HCT116 (cell line): ENCODE results near the gene RAB3IP. TPM values are rescaled to one million over a fixed set of nuclear protein-coding genes. Genes with fewer than 3 reads are reported as not detected.

ENCODE experiments used
- ATAC-seq: fragments of 200-7000 bp; cut with Tn5 transposase; 2 replicates; pipeline ENCODE4 v1.9.1; 2020; ENCODE audit warnings: mild to moderate bottlenecking, moderate library complexity
- BruUV-seq: library from RNA; stranded (reverse); fragments of 400-500 nt; replicated peaks from 2 replicates; lab custom pipeline; 2021; lab: Mats Ljungman, UMichigan
- CTCF ChIA-PET: fragments of 300-600 bp; sonication (Branson Sonifier 250); formaldehyde crosslinking; loops from one replicate; lab custom pipeline; 2021; ENCODE audit warnings: antibody characterized with exemption; lab: Charles Lee
- POLR2A ChIA-PET: fragments of 300-600, 350-600 bp; sonication (Branson Sonifier 250); formaldehyde crosslinking; loops from one replicate; lab custom pipeline; 2021; ENCODE audit warnings: antibody characterized with exemption; lab: Charles Lee
- RAD21 ChIA-PET, 2 experiments: fragments of 300-600 bp; sonication (Branson Sonifier 250); formaldehyde crosslinking; loops; one replicate each; lab custom pipeline; 2023; ENCODE audit warnings: low total read pairs in 2 of 2; ENCODE audit not compliant: uncharacterized antibody in 2 of 2, unreplicated experiment in 2 of 2, low non-redundant PET in 1 of 2; lab: Charles Lee
- DNase-seq: peaks from one replicate; pipeline ENCODE4 v3.0.0-alpha.2; 2010; ENCODE audit warnings: low read depth, low spot score
- H2AFZ ChIP-seq: fragments of 200-600 bp; shearing (Covaris generic), sonication (generic); 2 replicates; pipeline ENCODE4 v1.6.1; 2017; ENCODE audit warnings: low read depth, mixed run types, mixed read lengths, antibody characterized with exemption, low read length; ENCODE audit not compliant: poor library complexity, severe bottlenecking
- H3K27ac ChIP-seq: 2 replicates; pipeline ENCODE4 v1.5.1; 2012; ENCODE audit warnings: low read depth, low read length
- H3K27me3 ChIP-seq: fragments of 200-600 bp; sonication (generic); 2 replicates; pipeline ENCODE4 v1.6.1; 2016; ENCODE audit warnings: mixed run types, low read length, mixed read lengths; ENCODE audit not compliant: insufficient read depth
- H3K36me3 ChIP-seq, 2 experiments: fragments of 200-500 bp in 1 of 2; fragments of 200-600 bp in 1 of 2; sonication (Bioruptor generic) in 1 of 2; sonication (generic) in 1 of 2; 2 replicates each; pipeline versions ENCODE4 v1.5.1 to v1.6.1; 2014 to 2016; ENCODE audit warnings: low read length in 2 of 2, inconsistent platforms in 1 of 2, mixed read lengths in 1 of 2, mixed run types in 1 of 2; ENCODE audit not compliant: insufficient read depth in 2 of 2, control insufficient read depth in 1 of 2
- H3K4me1 ChIP-seq, 2 experiments: fragments of 200-600 bp in 1 of 2; sonication (generic) in 1 of 2; 2 replicates each; pipeline versions ENCODE4 v1.5.1 to v1.6.1; 2012 to 2017; ENCODE audit warnings: low read length in 2 of 2, inconsistent platforms in 1 of 2, mild to moderate bottlenecking in 1 of 2, mixed read lengths in 1 of 2, mixed run types in 1 of 2, moderate library complexity in 1 of 2; ENCODE audit not compliant: insufficient read depth in 2 of 2, control insufficient read depth in 1 of 2
- H3K4me2 ChIP-seq: fragments of 200-600 bp; sonication (generic); 2 replicates; pipeline ENCODE4 v1.6.1; 2017; ENCODE audit warnings: mixed run types, low read length, mixed read lengths
- H3K4me3 ChIP-seq, 2 experiments: fragments of 200-600 bp in 1 of 2; sonication (generic) in 1 of 2; replicated peaks in 1 of 2; 2 replicates each; pipeline ENCODE4 v1.5.1; 2011 to 2016; ENCODE audit warnings: low read length in 2 of 2, control low read depth in 1 of 2, low read depth in 1 of 2, mild to moderate bottlenecking in 1 of 2, mixed read lengths in 1 of 2, mixed run types in 1 of 2
- H3K79me2 ChIP-seq: fragments of 200-600 bp; sonication (generic); 2 replicates; pipeline ENCODE4 v1.6.1; 2017; ENCODE audit warnings: mild to moderate bottlenecking, mixed run types, low read length, moderate library complexity, mixed read lengths; ENCODE audit not compliant: insufficient read depth
- H3K9ac ChIP-seq: fragments of 200-600 bp; sonication (generic); 2 replicates; pipeline ENCODE4 v1.6.1; 2016; ENCODE audit warnings: low read length, mixed read lengths
- H3K9me2 ChIP-seq: fragments of 200-600 bp; sonication (generic), shearing (Covaris generic); 2 replicates; pipeline ENCODE4 v1.6.1; 2017; ENCODE audit warnings: mixed run types, mild to moderate bottlenecking, moderate library complexity; ENCODE audit not compliant: insufficient read depth
- H3K9me3 ChIP-seq, 2 experiments: fragments of 200-500 bp in 1 of 2; fragments of 200-600 bp in 1 of 2; sonication (Bioruptor generic) in 1 of 2; sonication (generic) in 1 of 2; 2 replicates each; pipeline ENCODE4 v1.6.1; 2014 to 2017; ENCODE audit warnings: low read length in 2 of 2, mixed read lengths in 2 of 2, inconsistent platforms in 1 of 2, low read depth in 1 of 2, mild to moderate bottlenecking in 1 of 2, mixed run types in 1 of 2, moderate library complexity in 1 of 2; ENCODE audit not compliant: control insufficient read depth in 1 of 2, insufficient read depth in 1 of 2
- H4K20me1 ChIP-seq: fragments of 200-600 bp; sonication (generic), shearing (Covaris generic); 2 replicates; pipeline ENCODE4 v1.6.1; 2017; ENCODE audit warnings: mixed run types, mild to moderate bottlenecking, moderate library complexity; ENCODE audit not compliant: insufficient read depth
- ATF3 ChIP-seq: IDR thresholded peaks from 2 replicates; pipeline ENCODE4 v1.6.1; 2012
- CEBPB ChIP-seq: IDR thresholded peaks from 2 replicates; pipeline ENCODE4 v1.6.1; 2012; ENCODE audit warnings: low read depth
- EGR1 ChIP-seq: IDR thresholded peaks from 2 replicates; pipeline ENCODE4 v1.6.1; 2012; ENCODE audit warnings: low read depth
- ELF1 ChIP-seq: IDR thresholded peaks from 2 replicates; pipeline ENCODE4 v1.6.1; 2012; ENCODE audit warnings: low read depth, borderline replicate concordance
- EZH2 ChIP-seq: fragments of 200-600 bp; sonication (generic); IDR thresholded peaks from 2 replicates; pipeline ENCODE4 v1.6.1; 2017; ENCODE audit warnings: antibody characterized with exemption, mixed run types
- POLR2A ChIP-seq: IDR thresholded peaks from 2 replicates; pipeline ENCODE4 v1.7.0; 2011; ENCODE audit warnings: borderline replicate concordance; ENCODE audit not compliant: insufficient read depth, insufficient read length; ENCODE audit errors: extremely low read depth
- RAD21 ChIP-seq: IDR thresholded peaks from 2 replicates; pipeline ENCODE4 v1.6.1; 2012; ENCODE audit warnings: low read depth, mild to moderate bottlenecking
- SRF ChIP-seq: IDR thresholded peaks from 2 replicates; pipeline ENCODE4 v1.6.1; 2012; ENCODE audit warnings: low read depth
- TCF7L2 ChIP-seq: IDR thresholded peaks from 2 replicates; pipeline ENCODE4 v1.7.0; 2011; ENCODE audit warnings: borderline replicate concordance, inconsistent platforms; ENCODE audit not compliant: insufficient read depth, insufficient read length; ENCODE audit errors: extremely low read depth
- YY1 ChIP-seq: IDR thresholded peaks from 2 replicates; pipeline ENCODE4 v1.6.1; 2011; ENCODE audit warnings: low read length, low read depth, moderate library complexity, mild to moderate bottlenecking; ENCODE audit not compliant: insufficient replicate concordance; ENCODE audit errors: extremely low read depth
- ZFX ChIP-seq: fragments of 450-650 bp; IDR thresholded peaks from 2 replicates; pipeline ENCODE4 v1.6.1; 2017
- ZNF274 ChIP-seq: fragments of 200-500 bp; sonication (Bioruptor generic); IDR thresholded peaks from 2 replicates; pipeline ENCODE4 v1.6.1; 2014; ENCODE audit warnings: mild to moderate bottlenecking, low read depth, low read length, inconsistent platforms
- intact Hi-C: fragments of 100-400 bp; cut with micrococcal nuclease; formaldehyde crosslinking; loops from 2 replicates; pipeline ENCODE4 v1.10.0; 2022
- total RNA-seq: library from RNA; stranded (reverse); gene quantifications from one replicate; pipeline ENCODE4 v1.2.1, GENCODE V29; 2021; ENCODE audit not compliant: unreplicated experiment
- TF ChIP-seq, protein P1 (sequence below): IDR thresholded peaks from 2 replicates; pipeline ENCODE4 v1.6.1; 2012; ENCODE audit warnings: low read depth
- TF ChIP-seq, protein P2 (sequence below): IDR thresholded peaks from 2 replicates; pipeline ENCODE4 v1.6.1; 2011; ENCODE audit warnings: mild to moderate bottlenecking, low read length, moderate library complexity; ENCODE audit not compliant: insufficient replicate concordance; ENCODE audit errors: extremely low read depth
- TF ChIP-seq, protein P3 (sequence below), 3 experiments: fragments of 200-600 bp in 1 of 3; sonication (generic) in 1 of 3; IDR thresholded peaks in 2 of 3; conservative IDR thresholded peaks in 1 of 3; 2 replicates each; pipeline ENCODE4 v1.5.1; 2012 to 2017; ENCODE audit warnings: low read depth in 2 of 3, low read length in 2 of 3, antibody characterized with exemption in 1 of 3, borderline replicate concordance in 1 of 3, control low read depth in 1 of 3, mild to moderate bottlenecking in 1 of 3, mixed read lengths in 1 of 3, mixed run types in 1 of 3, moderate library complexity in 1 of 3; ENCODE audit not compliant: insufficient read depth in 1 of 3

Gene RAB3IP
- total RNA-seq, 1 experiment from 2014 or later: 31.3 TPM

- TF ChIP-seq EZH2 (no peak), CEBPB (no peak), TCF7L2 (no peak)
- TF ChIP-seq, protein P1, sequence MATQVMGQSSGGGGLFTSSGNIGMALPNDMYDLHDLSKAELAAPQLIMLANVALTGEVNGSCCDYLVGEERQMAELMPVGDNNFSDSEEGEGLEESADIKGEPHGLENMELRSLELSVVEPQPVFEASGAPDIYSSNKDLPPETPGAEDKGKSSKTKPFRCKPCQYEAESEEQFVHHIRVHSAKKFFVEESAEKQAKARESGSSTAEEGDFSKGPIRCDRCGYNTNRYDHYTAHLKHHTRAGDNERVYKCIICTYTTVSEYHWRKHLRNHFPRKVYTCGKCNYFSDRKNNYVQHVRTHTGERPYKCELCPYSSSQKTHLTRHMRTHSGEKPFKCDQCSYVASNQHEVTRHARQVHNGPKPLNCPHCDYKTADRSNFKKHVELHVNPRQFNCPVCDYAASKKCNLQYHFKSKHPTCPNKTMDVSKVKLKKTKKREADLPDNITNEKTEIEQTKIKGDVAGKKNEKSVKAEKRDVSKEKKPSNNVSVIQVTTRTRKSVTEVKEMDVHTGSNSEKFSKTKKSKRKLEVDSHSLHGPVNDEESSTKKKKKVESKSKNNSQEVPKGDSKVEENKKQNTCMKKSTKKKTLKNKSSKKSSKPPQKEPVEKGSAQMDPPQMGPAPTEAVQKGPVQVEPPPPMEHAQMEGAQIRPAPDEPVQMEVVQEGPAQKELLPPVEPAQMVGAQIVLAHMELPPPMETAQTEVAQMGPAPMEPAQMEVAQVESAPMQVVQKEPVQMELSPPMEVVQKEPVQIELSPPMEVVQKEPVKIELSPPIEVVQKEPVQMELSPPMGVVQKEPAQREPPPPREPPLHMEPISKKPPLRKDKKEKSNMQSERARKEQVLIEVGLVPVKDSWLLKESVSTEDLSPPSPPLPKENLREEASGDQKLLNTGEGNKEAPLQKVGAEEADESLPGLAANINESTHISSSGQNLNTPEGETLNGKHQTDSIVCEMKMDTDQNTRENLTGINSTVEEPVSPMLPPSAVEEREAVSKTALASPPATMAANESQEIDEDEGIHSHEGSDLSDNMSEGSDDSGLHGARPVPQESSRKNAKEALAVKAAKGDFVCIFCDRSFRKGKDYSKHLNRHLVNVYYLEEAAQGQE: no peak
Measured at GRCh38 chr12:69689638-69690037, 49.0 kb upstream of the RAB3IP start (continued).

GRCh38 chr12:69694123-69694522 is 44.5 kb upstream of the RAB3IP start:
- no peaks in the 10 kb centered on the region for H3K9me2 ChIP-seq
- H3K4me1 ChIP-seq: peaks cover 4 to 8% of the 10 kb centered on the region in 2 experiments
- no peaks in the 10 kb centered on the region for H3K36me3 ChIP-seq
- no peak overlapping the region for H3K4me2 ChIP-seq
- no TSS peak for BruUV-seq
- DNase-seq (no peak), ATAC-seq (no peak)
- H2AFZ ChIP-seq: no peak overlapping the region
- no peak overlapping the region for H3K4me3 ChIP-seq
- intact Hi-C loops: no loop called here
- H3K9ac ChIP-seq: no peak overlapping the region
- no peaks in the 10 kb centered on the region for H3K9me3 ChIP-seq
- H3K79me2 ChIP-seq: no peaks in the 10 kb centered on the region
- H3K27ac ChIP-seq: no peak overlapping the region
- no peaks in the 10 kb centered on the region for H3K27me3 ChIP-seq
- ChIA-PET POLR2A (no interaction called here), CTCF (interaction anchor here (0.7 kb wide), 1 partner anchor 44 kb away, joined by 3 read pairs; the partner anchor contains the start of gene RAB3IP), RAD21 (no interaction called here)
- no peaks in the 10 kb centered on the region for H4K20me1 ChIP-seq
- TF ChIP-seq ELF1 (no peak), POLR2A (no peak), SRF (no peak), ZNF274 (no peak), EZH2 (no peak), EGR1 (no peak), ATF3 (no peak), RAD21 (no peak), TCF7L2 (no peak), ZFX (no peak), YY1 (no peak)
- TF ChIP-seq, protein P2, sequence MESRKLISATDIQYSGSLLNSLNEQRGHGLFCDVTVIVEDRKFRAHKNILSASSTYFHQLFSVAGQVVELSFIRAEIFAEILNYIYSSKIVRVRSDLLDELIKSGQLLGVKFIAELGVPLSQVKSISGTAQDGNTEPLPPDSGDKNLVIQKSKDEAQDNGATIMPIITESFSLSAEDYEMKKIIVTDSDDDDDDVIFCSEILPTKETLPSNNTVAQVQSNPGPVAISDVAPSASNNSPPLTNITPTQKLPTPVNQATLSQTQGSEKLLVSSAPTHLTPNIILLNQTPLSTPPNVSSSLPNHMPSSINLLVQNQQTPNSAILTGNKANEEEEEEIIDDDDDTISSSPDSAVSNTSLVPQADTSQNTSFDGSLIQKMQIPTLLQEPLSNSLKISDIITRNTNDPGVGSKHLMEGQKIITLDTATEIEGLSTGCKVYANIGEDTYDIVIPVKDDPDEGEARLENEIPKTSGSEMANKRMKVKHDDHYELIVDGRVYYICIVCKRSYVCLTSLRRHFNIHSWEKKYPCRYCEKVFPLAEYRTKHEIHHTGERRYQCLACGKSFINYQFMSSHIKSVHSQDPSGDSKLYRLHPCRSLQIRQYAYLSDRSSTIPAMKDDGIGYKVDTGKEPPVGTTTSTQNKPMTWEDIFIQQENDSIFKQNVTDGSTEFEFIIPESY: no peak
- TF ChIP-seq, protein P3, sequence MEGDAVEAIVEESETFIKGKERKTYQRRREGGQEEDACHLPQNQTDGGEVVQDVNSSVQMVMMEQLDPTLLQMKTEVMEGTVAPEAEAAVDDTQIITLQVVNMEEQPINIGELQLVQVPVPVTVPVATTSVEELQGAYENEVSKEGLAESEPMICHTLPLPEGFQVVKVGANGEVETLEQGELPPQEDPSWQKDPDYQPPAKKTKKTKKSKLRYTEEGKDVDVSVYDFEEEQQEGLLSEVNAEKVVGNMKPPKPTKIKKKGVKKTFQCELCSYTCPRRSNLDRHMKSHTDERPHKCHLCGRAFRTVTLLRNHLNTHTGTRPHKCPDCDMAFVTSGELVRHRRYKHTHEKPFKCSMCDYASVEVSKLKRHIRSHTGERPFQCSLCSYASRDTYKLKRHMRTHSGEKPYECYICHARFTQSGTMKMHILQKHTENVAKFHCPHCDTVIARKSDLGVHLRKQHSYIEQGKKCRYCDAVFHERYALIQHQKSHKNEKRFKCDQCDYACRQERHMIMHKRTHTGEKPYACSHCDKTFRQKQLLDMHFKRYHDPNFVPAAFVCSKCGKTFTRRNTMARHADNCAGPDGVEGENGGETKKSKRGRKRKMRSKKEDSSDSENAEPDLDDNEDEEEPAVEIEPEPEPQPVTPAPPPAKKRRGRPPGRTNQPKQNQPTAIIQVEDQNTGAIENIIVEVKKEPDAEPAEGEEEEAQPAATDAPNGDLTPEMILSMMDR (IDR thresholded peaks at IDR 0.05 in 2 of 3, conservative IDR thresholded peaks at IDR 0.05 in 1 of 3; ENCODE audit: borderline replicate concordance in 1 of 3, insufficient read depth in 1 of 3, low read depth in 2 of 3, low read length in 2 of 3): no peak
